Hematopoietic multipotent progenitor cell treated with erythropoietin and hydrocortisone succinate and interleukin-3 and kit ligand, for 17 days (in vitro differentiated cells): ENCODE results near the gene IFI44L.

ENCODE experiments used
- DNase-seq: peaks from one replicate; pipeline ENCODE4 v3.0.0-alpha.2; 2015; ENCODE audit warnings: low spot score

The IFI44L gene

GRCh38 chr1:78619803-78620579 lies at the start of gene IFI44L:
IFI44L (plus strand) TSS chr1:78620448; CDS start chr1:78627916, 7,468 bp downstream.
- DNase-seq, result peak; percentile 17

- DNase-seq, result no peak
Observed at GRCh38 chr1:78570539-78570938, 49.7 kb upstream of the IFI44L start.

GRCh38 chr1:78577257-78578100 lies 42.8 kb upstream of the IFI44L start:
- DNase-seq, result no peak

GRCh38 chr1:78586572-78586971 lies 33.7 kb upstream of the IFI44L start:
- no peak for DNase-seq

GRCh38 chr1:78587211-78587610 lies 33.0 kb upstream of the IFI44L start:
- no peak for DNase-seq

GRCh38 chr1:78591971-78592370 lies 28.3 kb upstream of the IFI44L start:
- no peak for DNase-seq

- DNase-seq, result no peak
Observed at GRCh38 chr1:78599294-78599693, 21.0 kb upstream of the IFI44L start.

- DNase-seq, result no peak
Observed at GRCh38 chr1:78601068-78601467, 19.2 kb upstream of the IFI44L start.

GRCh38 chr1:78603206-78603605 lies 17.0 kb upstream of the IFI44L start:
- DNase-seq, result no peak

- no peak for DNase-seq
Observed at GRCh38 chr1:78604643-78605042, 15.6 kb upstream of the IFI44L start.

GRCh38 chr1:78606274-78606673 lies 14.0 kb upstream of the IFI44L start:
- DNase-seq, result no peak

GRCh38 chr1:78607334-78607927 lies 12.8 kb upstream of the IFI44L start:
- DNase-seq, result no peak

- DNase-seq, result no peak
Observed at GRCh38 chr1:78607944-78608343, 12.3 kb upstream of the IFI44L start.

GRCh38 chr1:78617615-78618026 lies 2.6 kb upstream of the IFI44L start:
- DNase-seq, result peak; percentile 55

GRCh38 chr1:78619032-78619431 lies 1.2 kb upstream of the IFI44L start:
- DNase-seq, result no peak

GRCh38 chr1:78619446-78619802 lies 824 bp upstream of the IFI44L start:
- DNase-seq, result no peak

- no peak for DNase-seq
Observed at GRCh38 chr1:78620666-78621065, 418 bp downstream of the IFI44L start.

- DNase-seq, result no peak
Observed at GRCh38 chr1:78622548-78622947, 2.3 kb downstream of the IFI44L start.

GRCh38 chr1:78624035-78624434 lies 3.8 kb downstream of the IFI44L start:
- DNase-seq, result no peak

GRCh38 chr1:78627321-78627720 lies 7.1 kb downstream of the IFI44L start:
- no peak for DNase-seq

- no peak for DNase-seq
Observed at GRCh38 chr1:78630600-78630999, 10.4 kb downstream of the IFI44L start.

GRCh38 chr1:78633209-78633608 lies 13.0 kb downstream of the IFI44L start:
- DNase-seq, result no peak

- no peak for DNase-seq
Observed at GRCh38 chr1:78640462-78640861, 20.2 kb downstream of the IFI44L start.
